Ramos (cell line): ENCODE results near the gene KCNK5.

Experiments
- in situ Hi-C: fragments of 300-500 bp; cut with MboI; formaldehyde crosslinking; loops from one replicate; pipeline ENCODE4 v1.14.3; 2022; ENCODE audit warnings: low sequenced_read_pairs; ENCODE audit not compliant: unreplicated experiment

KCNK5 gene

GRCh38 chr6:39228992-39229767, at the start of gene KCNK5:
Gene KCNK5 (minus strand): TSS chr6:39229475. CDS start chr6:39229111, 364 bp downstream.
- in situ Hi-C loops, result no loop called here

DNA sequence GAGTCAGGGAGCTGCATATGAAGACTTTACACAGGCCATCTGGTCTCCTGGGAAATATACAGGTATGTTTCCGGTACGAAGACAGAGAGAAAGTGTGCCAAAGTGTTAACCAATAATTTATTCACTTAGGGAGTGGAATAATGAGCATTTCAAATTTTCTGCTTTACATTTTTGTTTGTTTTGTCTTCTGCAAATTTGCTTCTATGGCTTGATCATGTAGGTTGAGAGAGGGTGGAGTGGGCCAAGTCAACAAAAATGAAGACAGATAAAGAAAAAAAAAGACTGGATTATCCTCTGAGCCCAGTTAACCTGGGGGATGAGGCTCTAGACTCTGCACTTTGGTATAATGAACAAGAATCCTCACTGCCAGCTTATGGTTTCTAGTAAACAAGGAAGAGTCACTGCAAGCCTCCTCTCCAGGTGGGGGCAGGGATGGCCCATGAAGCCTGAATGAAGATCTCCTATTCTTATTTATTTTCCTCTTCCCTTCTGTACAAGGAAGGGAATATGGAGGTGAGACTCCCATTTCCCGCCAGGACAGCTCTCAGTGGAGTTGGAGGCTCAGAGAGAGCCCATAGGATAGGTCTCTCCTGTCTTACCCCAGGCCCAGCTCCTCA, 47.2 kb upstream of the KCNK5 start:
- in situ Hi-C loops, result no loop called here

- in situ Hi-C loops, result no loop called here
These were observed 45.6 kb upstream of the KCNK5 start for GRCh38 chr6:39274903-39275302.

- in situ Hi-C loops, result no loop called here
These were observed 45.2 kb upstream of the KCNK5 start for GRCh38 chr6:39274471-39274870.

GRCh38 chr6:39273406-39273821, 44.1 kb upstream of the KCNK5 start:
- in situ Hi-C loops, result no loop called here

DNA sequence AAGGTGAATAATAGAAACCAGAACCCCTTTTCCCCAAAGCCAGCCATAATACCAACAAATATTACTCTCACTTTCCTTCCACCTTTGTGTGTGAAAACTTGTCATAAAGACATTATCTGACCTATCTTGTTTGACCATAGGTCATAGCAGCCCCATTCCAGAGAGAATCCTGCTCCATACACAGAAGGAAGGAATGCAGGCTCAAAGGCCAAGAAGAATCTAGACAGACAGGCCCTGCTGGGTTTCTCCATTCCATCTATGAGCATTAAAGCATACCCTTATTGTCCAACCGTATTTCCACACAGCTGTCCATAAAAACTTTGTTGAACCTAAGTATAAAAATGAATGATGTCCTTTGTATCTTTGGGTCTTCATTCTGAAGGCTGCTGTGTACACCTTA, 40.7 kb upstream of the KCNK5 start:
- in situ Hi-C loops, result no loop called here

GRCh38 chr6:39268721-39269120, 39.4 kb upstream of the KCNK5 start:
- in situ Hi-C loops, result no loop called here

GRCh38 chr6:39268171-39268570, 38.9 kb upstream of the KCNK5 start:
- in situ Hi-C loops, result no loop called here

- in situ Hi-C loops, result no loop called here
These were observed 37.6 kb upstream of the KCNK5 start for GRCh38 chr6:39266782-39267355.

GRCh38 chr6:39266375-39266774, 37.1 kb upstream of the KCNK5 start:
- in situ Hi-C loops, result no loop called here

- in situ Hi-C loops, result no loop called here
These were observed 34.2 kb upstream of the KCNK5 start for GRCh38 chr6:39263303-39264037.

DNA sequence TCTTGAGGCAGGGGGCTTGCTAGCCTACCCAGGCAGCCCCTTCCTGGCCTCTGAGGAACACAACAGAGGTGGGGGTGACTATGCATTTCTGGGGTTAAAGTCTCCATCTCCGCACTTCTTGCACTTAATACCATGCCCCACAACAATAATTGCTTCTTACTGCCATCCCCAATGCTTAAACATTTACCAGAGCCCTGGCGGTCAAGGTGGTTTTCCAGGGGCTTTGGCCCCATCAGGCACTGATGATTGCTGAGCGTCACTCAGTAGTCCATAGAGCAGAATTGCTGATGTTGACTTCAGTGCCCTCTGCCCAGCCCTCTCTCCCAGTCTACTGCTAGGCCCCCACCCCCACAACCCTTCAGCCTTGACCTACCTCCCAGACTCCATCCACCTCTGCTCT, 32.5 kb upstream of the KCNK5 start:
- in situ Hi-C loops, result no loop called here

GRCh38 chr6:39260953-39261352, 31.7 kb upstream of the KCNK5 start:
- in situ Hi-C loops, result no loop called here

DNA sequence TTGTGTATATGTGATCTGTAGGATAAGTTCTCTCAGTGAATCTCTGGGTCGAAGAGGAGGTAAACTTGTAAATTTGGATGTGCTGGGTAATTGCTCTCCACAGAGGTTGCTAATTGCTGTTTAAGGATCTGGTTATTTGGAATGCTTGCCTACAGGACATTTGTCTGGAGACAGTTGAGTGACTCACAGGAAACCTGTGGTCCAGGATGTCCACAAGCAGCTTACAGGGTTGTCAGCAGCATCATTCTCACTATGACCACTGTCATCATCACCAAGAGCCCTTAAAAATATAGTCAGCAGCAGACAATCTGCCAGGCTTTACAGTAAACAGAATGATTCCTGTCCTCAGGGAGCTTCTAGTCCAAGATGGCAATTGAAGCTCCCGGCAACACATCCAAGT, 31.2 kb upstream of the KCNK5 start:
- in situ Hi-C loops, result no loop called here

DNA sequence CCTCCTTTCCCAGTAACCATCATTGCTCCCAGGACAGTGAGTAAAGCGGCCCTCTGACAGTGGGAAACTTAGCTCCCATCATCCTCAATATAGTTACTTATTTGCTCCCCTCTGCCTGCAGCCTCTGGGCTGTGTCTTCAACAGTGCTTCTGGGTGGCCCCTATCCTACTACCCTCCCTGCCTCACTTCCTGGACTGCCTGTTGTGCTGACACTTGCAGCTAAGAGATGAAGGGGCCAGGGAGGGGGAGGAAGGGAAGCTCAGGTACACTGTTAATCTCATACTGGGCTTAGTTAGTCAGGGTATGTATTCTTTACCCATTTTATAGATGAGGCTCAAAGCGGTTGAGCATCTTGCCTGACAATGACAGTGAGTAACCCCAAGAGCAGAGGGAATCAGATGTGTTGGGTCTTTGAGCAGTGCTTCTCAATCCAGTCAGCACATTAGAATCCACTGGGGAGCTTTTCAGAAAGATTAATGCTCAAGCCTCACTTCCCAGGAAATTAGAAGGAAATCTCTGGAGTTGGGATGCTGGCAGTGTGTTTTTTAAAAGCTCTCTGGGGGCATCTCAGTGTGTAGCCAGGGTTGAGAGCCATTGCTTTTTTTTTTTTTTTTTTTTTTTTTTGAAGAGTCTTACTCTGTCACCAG, 27.1 kb upstream of the KCNK5 start:
- in situ Hi-C loops, result no loop called here

DNA sequence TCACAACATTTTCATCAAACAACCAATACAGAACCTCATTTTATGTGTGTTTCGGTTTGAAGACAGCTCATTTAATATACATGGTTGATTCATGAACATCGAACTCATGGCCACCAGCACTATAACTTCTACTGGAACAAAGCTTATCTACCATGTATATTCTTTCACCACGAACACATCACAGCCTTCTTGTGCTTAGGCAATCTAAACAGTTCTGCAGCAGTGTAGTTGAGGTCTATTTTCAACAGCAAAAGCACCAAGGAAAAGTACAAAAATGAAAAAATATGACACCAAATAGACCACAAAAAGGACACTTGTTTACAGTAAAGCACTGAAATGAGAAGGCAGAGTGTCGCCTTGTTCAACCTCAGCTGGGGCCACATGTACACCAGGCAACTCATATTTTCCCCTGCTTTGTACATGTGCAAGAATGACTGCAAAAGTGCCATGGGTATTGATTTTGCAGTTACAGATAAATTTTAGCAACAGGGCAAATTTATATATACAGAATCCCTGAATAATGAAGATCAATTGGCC, 25.8 kb upstream of the KCNK5 start:
- in situ Hi-C loops, result no loop called here

GRCh38 chr6:39251406-39251805, 22.1 kb upstream of the KCNK5 start:
- in situ Hi-C loops, result no loop called here

DNA sequence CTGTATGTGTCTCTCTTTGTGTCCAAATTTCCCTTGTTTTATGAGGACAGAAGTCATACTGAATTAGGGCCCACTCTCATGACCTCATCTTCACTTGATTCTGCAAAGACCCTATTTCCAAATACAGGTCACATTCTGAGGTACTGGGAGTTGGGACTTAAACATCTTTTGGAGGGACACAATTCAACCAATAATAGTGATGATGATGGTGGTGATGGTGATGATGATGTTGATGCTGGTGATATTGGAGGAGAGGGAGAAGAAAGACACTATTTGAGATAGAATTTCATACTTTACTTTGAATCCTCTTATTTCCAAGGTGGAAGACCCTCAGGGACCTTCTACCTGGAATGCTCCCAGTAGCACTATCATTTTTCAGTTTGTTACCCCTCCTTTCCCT, 21.2 kb upstream of the KCNK5 start:
- in situ Hi-C loops, result no loop called here

DNA sequence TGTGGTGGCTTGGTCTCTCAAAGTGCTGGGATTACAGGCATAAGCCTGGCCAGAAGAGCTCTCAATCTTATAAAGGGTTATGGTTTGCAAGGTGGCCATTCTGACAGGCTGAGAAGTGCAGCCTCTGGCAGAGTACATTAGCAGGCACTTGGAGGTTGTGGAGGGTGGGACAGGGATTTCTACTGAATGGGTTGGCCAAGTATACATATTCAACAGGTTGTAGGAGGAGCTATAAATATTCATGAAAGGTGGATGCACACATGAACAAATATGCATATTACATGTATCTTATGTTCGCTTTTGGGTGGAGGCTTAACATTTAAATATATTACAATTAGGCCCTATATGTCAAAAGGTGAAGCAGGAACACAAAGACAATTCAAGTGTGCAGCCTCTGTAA, 20.0 kb upstream of the KCNK5 start:
- in situ Hi-C loops, result no loop called here

- in situ Hi-C loops, result no loop called here
These were observed 18.5 kb upstream of the KCNK5 start for GRCh38 chr6:39247667-39248194.
